SK-N-SH (cell line): ENCODE results near the gene ACVR2B. TPM values are rescaled to one million over a fixed set of nuclear protein-coding genes. Genes with fewer than 3 reads are reported as not detected.

Experiments
- CTCF ChIA-PET: fragments of 300-600, 350-600 bp; formaldehyde crosslinking; extraction: SDS; loops from one replicate; lab custom pipeline; 2021; lab: Yijun Ruan, JAX
- POLR2A ChIA-PET: fragments of 350-600 bp; sonication (Branson Sonifier 250); formaldehyde crosslinking; extraction: SDS; loops from one replicate; lab custom pipeline; 2020; ENCODE audit warnings: antibody characterized with exemption, inconsistent platforms; lab: Yijun Ruan, JAX
- DNase-seq: peaks from one replicate; pipeline ENCODE4 v3.0.0; 2012
- H2AFZ ChIP-seq: fragments of 200-600 bp; sonication (generic); 2 replicates; pipeline ENCODE4 v1.8.1; 2016; ENCODE audit warnings: antibody characterized with exemption, mild to moderate bottlenecking, low read depth
- H3F3A ChIP-seq: fragments of 200-600 bp; sonication (generic); replicated peaks from 2 replicates; pipeline ENCODE3; 2016; ENCODE audit warnings: antibody characterized with exemption, mild to moderate bottlenecking; ENCODE audit not compliant: insufficient read depth
- H3K27ac ChIP-seq, 2 experiments: fragments of 200-500 bp in 1 of 2; fragments of 200-600 bp in 1 of 2; sonication (Bioruptor generic) in 1 of 2; sonication (generic), shearing (Covaris generic) in 1 of 2; 2 replicates each; pipeline versions ENCODE4 v1.5.1 to v1.6.1; 2014 to 2016; ENCODE audit warnings: low read depth in 2 of 2, inconsistent platforms in 1 of 2, low read length in 1 of 2, mild to moderate bottlenecking in 1 of 2, mixed read lengths in 1 of 2
- H3K27me3 ChIP-seq: fragments of 200-600 bp; sonication (generic), shearing (Covaris generic); 2 replicates; pipeline ENCODE4 v1.6.1; 2016; ENCODE audit warnings: mixed run types; ENCODE audit not compliant: insufficient read depth
- H3K36me3 ChIP-seq, 2 experiments: fragments of 200-500 bp in 1 of 2; fragments of 200-600 bp in 1 of 2; sonication (Bioruptor generic) in 1 of 2; sonication (generic) in 1 of 2; replicated peaks in 1 of 2; 2 replicates each; pipeline versions ENCODE3 to v1.5.1; 2014 to 2016; ENCODE audit warnings: low read length in 1 of 2, mild to moderate bottlenecking in 1 of 2; ENCODE audit not compliant: insufficient read depth in 2 of 2, control insufficient read depth in 1 of 2
- H3K4me1 ChIP-seq, 2 experiments: fragments of 200-500 bp in 1 of 2; fragments of 200-600 bp in 1 of 2; sonication (Bioruptor generic) in 1 of 2; sonication (generic), shearing (Covaris generic) in 1 of 2; 2 replicates each; pipeline versions ENCODE4 v1.5.1 to v1.6.1; 2014 to 2016; ENCODE audit warnings: low read depth in 1 of 2, low read length in 1 of 2, mixed run types in 1 of 2; ENCODE audit not compliant: insufficient read depth in 2 of 2, control insufficient read depth in 1 of 2
- H3K4me2 ChIP-seq: fragments of 200-600 bp; sonication (generic), shearing (Covaris generic); 2 replicates; pipeline ENCODE4 v1.6.1; 2017; ENCODE audit warnings: mixed run types
- H3K4me3 ChIP-seq, 2 experiments: fragments of 200-500 bp in 1 of 2; fragments of 200-600 bp in 1 of 2; sonication (Bioruptor generic) in 1 of 2; sonication (generic), shearing (Covaris generic) in 1 of 2; 2 replicates each; pipeline versions ENCODE4 v1.5.1 to v1.8.1; 2014 to 2016; ENCODE audit warnings: low read depth in 2 of 2, inconsistent platforms in 1 of 2, low read length in 1 of 2, mild to moderate bottlenecking in 1 of 2, mixed read lengths in 1 of 2, moderate library complexity in 1 of 2
- H3K79me2 ChIP-seq: fragments of 200-600 bp; sonication (generic); 2 replicates; pipeline ENCODE4 v1.8.1; 2017; ENCODE audit warnings: mild to moderate bottlenecking; ENCODE audit not compliant: insufficient read depth
- H3K9ac ChIP-seq: fragments of 200-600 bp; sonication (generic); 2 replicates; pipeline ENCODE4 v1.6.1; 2017; ENCODE audit warnings: mixed run types
- H3K9me2 ChIP-seq: fragments of 200-600 bp; sonication (generic); 2 replicates; pipeline ENCODE4 v1.6.1; 2017; ENCODE audit warnings: mixed run types
- H3K9me3 ChIP-seq: fragments of 200-600 bp; sonication (generic); 2 replicates; pipeline ENCODE4 v1.6.1; 2017; ENCODE audit warnings: mixed run types, mild to moderate bottlenecking, moderate library complexity
- H4K20me1 ChIP-seq: fragments of 200-600 bp; sonication (generic); 2 replicates; pipeline ENCODE4 v1.6.1; 2017; ENCODE audit warnings: mild to moderate bottlenecking, mixed run types; ENCODE audit not compliant: insufficient read depth
- CHD2 ChIP-seq: fragments of 150-350 bp; IDR thresholded peaks from 2 replicates; pipeline ENCODE4 v1.6.1; 2018; ENCODE audit warnings: low read length; ENCODE audit not compliant: partially characterized antibody
- CTCF ChIP-seq: fragments of 200-600 bp; sonication (generic); IDR thresholded peaks from 2 replicates; pipeline ENCODE4 v1.6.1; 2017; ENCODE audit warnings: antibody characterized with exemption, mild to moderate bottlenecking, moderate library complexity
- ELF1 ChIP-seq: IDR thresholded peaks from 2 replicates; pipeline ENCODE4 v1.4.0; 2012
- EP300 ChIP-seq, 2 experiments: IDR thresholded peaks; 2 replicates each; pipeline versions ENCODE4 v1.4.0 to v1.6.1; 2012; ENCODE audit warnings: borderline replicate concordance in 1 of 2, low read depth in 1 of 2, low read length in 1 of 2
- FOXJ3 ChIP-seq: sonication (generic); formaldehyde crosslinking; IDR thresholded peaks from 2 replicates; pipeline ENCODE4 v1.5.1; 2020; ENCODE audit warnings: mild to moderate bottlenecking, missing genetic modification reagents
- FOXM1 ChIP-seq: IDR thresholded peaks from 2 replicates; pipeline ENCODE4 v1.4.0; 2012; ENCODE audit warnings: low read depth, mild to moderate bottlenecking
- GABPA ChIP-seq: IDR thresholded peaks from 2 replicates; pipeline ENCODE4 v1.4.0; 2012; ENCODE audit warnings: low read depth, mild to moderate bottlenecking
- GATA2 ChIP-seq: sonication (generic); formaldehyde crosslinking; IDR thresholded peaks from 2 replicates; pipeline ENCODE4 v1.5.0; 2020; ENCODE audit warnings: mild to moderate bottlenecking, missing genetic modification reagents
- IRF3 ChIP-seq: fragments of 150-350 bp; IDR thresholded peaks from 2 replicates; pipeline ENCODE4 v1.6.1; 2016; ENCODE audit warnings: mild to moderate bottlenecking, low read depth, low read length
- JUND ChIP-seq: IDR thresholded peaks from 2 replicates; pipeline ENCODE4 v1.4.0; 2012
- NFIC ChIP-seq: IDR thresholded peaks from 2 replicates; pipeline ENCODE4 v1.4.0; 2012; ENCODE audit warnings: borderline replicate concordance
- PBX3 ChIP-seq: IDR thresholded peaks from 2 replicates; pipeline ENCODE4; 2012
- POLR2AphosphoS5 ChIP-seq: IDR thresholded peaks from 2 replicates; pipeline ENCODE4 v1.6.1; 2012; ENCODE audit warnings: low read depth, low read length
- RXRA ChIP-seq: IDR thresholded peaks from 2 replicates; pipeline ENCODE4 v1.4.0; 2012; ENCODE audit warnings: low read depth, mild to moderate bottlenecking, borderline replicate concordance
- USF1 ChIP-seq: IDR thresholded peaks from 2 replicates; pipeline ENCODE4 v1.4.0; 2012; ENCODE audit warnings: low read depth, borderline replicate concordance
- USF2 ChIP-seq: fragments of 150-350 bp; IDR thresholded peaks from 2 replicates; pipeline ENCODE4 v1.6.1; 2017; ENCODE audit warnings: antibody characterized with exemption, low read length, low read depth, borderline replicate concordance
- YY1 ChIP-seq: IDR thresholded peaks from 2 replicates; pipeline ENCODE4 v1.4.0; 2012; ENCODE audit warnings: low read depth, mild to moderate bottlenecking
- ZBTB33 ChIP-seq: IDR thresholded peaks from 2 replicates; pipeline ENCODE4 v1.4.0; 2012; ENCODE audit warnings: low read depth, borderline replicate concordance
- WGBS: methylation state at CpG from one replicate; pipeline ENCODE4 v1.1.6; 2017; ENCODE audit warnings: low lambda C conversion rate; 5-methylcytosine and 5-hydroxymethylcytosine counted together
- polyA plus RNA-seq, 3 experiments: library from polyadenylated mRNA; depleted of rRNA; stranded (reverse); fragments of >200 nt; gene quantifications; 2 replicates each; pipeline ENCODE4 v1.2.3, GENCODE V29; 2012
- TF ChIP-seq, protein P1 (sequence below): IDR thresholded peaks from 2 replicates; pipeline ENCODE4 v1.6.1; 2012; ENCODE audit warnings: mild to moderate bottlenecking, low read depth, low read length, moderate library complexity

The ACVR2B gene
- polyA plus RNA-seq (2012; rRNA removed): 1.4 TPM in 2 replicates
- 0.72 and 1.0 TPM in 2 replicates for polyA plus RNA-seq (2012; cell fraction: cytosol; rRNA removed)
- polyA plus RNA-seq (2012; cell fraction: nucleus; rRNA removed): 2.0 and 2.1 TPM in 2 replicates

DNA sequence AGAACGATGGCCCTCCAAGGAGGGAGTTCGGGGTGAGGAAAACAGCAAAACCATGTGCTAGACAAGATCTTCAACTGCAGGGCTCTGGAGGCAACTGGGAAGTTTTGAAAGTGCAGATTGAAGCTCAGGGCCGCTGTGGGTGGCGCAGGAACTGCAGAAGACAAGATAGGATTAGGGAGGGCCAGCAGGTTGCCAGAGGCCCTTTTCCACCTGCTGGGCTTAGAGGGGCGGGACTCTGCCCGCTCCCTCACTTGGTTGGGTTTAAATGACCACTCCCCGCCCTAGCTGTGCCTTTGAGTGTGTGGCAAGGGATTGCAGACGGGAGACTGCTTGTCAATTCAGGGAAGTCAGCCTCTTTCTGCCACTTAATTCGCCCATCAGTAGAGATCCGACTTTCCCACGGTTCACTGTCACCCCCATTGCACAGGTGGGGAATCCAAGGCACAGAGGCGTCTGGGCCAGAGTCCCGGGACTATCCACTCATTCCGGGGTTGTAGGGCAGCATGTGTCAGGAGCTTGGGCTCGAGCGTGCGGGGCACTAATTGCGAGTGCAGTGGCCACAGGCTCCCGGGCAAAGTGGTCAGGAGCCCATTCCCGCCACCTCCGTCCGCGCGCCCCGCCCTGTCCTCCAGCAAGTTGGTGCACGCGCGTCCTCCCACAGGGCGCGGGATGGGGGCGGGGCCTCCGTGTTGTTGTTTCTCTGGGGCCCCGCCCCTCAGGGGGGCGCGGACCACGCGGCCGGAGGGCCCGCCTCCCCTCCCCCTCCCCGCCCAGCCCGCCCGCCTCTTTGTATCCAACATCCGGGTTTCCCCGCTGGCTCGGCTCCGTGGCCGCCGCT lies at the start of gene ACVR2B:
TSS of gene ACVR2B (plus strand) at position 816 of the 838 bp plus-strand sequence. CDS start 433 bp downstream, outside the sequence.
- Histone ChIP-seq H2AFZ (peak within 1 kb of the TSS; percentile 79), H3K36me3 (no peaks in the 10 kb centered on the region), H3K79me2 (peaks cover 36% of the 10 kb centered on the region), H3F3A (no peaks in the 10 kb centered on the region), H3K4me3 (peak within 1 kb of the TSS; percentile 84 to 87), H3K4me1 (peaks cover 0 to 21% of the 10 kb centered on the region in 2 experiments; a peak in 1 of 4 replicates), H3K9ac (peak within 1 kb of the TSS; percentile 93), H3K9me3 (no peaks in the 10 kb centered on the region), H4K20me1 (peaks cover 22% of the 10 kb centered on the region), H3K9me2 (no peaks in the 10 kb centered on the region), H3K4me2 (peak within 1 kb of the TSS; percentile 93), H3K27ac (peak within 1 kb of the TSS; percentile 48 to 92; a peak in 3 of 4 replicates), H3K27me3 (no peaks in the 10 kb centered on the region)
- DNase-seq: peak; percentile 98
- POLR2A ChIA-PET: interaction anchor here (1.1 kb wide), 1 partner anchor 85 kb away, joined by 3 read pairs; no protein-coding TSS in a partner anchor
- 26% methylated on average over 18 of the region's 48 CpGs for WGBS
- CTCF ChIA-PET: interaction anchor here (0.7 to 2.0 kb wide), 3 partner anchors 26 to 288 kb away, joined by 3 to 8 read pairs (median 3); partner anchors contain the start of genes OXSR1 and XYLB
- TF ChIP-seq FOXM1 (no peak), ELF1 (no peak), EP300 (IDR thresholded peaks at IDR 0.05; ENCODE audit: borderline replicate concordance in 1 of 2, low read depth in 1 of 2, low read length in 1 of 2) (no peak), FOXJ3 (no peak), NFIC (no peak), ZBTB33 (no peak), USF2 (no peak), POLR2AphosphoS5 (no peak), RXRA (no peak), GABPA (no peak), IRF3 (no peak), USF1 (no peak), YY1 (peak; percentile 63; the same call in 1 of the 2 replicates), PBX3 (no peak), CHD2 (no peak), CTCF (no peak), GATA2 (CRISPR knock-in tag) (no peak), JUND (no peak)
- TF ChIP-seq, protein P1, sequence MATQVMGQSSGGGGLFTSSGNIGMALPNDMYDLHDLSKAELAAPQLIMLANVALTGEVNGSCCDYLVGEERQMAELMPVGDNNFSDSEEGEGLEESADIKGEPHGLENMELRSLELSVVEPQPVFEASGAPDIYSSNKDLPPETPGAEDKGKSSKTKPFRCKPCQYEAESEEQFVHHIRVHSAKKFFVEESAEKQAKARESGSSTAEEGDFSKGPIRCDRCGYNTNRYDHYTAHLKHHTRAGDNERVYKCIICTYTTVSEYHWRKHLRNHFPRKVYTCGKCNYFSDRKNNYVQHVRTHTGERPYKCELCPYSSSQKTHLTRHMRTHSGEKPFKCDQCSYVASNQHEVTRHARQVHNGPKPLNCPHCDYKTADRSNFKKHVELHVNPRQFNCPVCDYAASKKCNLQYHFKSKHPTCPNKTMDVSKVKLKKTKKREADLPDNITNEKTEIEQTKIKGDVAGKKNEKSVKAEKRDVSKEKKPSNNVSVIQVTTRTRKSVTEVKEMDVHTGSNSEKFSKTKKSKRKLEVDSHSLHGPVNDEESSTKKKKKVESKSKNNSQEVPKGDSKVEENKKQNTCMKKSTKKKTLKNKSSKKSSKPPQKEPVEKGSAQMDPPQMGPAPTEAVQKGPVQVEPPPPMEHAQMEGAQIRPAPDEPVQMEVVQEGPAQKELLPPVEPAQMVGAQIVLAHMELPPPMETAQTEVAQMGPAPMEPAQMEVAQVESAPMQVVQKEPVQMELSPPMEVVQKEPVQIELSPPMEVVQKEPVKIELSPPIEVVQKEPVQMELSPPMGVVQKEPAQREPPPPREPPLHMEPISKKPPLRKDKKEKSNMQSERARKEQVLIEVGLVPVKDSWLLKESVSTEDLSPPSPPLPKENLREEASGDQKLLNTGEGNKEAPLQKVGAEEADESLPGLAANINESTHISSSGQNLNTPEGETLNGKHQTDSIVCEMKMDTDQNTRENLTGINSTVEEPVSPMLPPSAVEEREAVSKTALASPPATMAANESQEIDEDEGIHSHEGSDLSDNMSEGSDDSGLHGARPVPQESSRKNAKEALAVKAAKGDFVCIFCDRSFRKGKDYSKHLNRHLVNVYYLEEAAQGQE: no peak
